Left colon (tissue), 2 donors: ENCODE data around the gene KLHL21. TPM values are rescaled to one million over a fixed set of nuclear protein-coding genes. Genes with fewer than 3 reads are reported as not detected.

Experiments used
- total RNA-seq, 2 donors: library from RNA; stranded (reverse); fragmentation: NEBNext Ultra II Directional; extraction: Animal tissue kit (Norgen Biotek cat#: 25700); gene quantifications; one replicate each; pipeline ENCODE4 v1.2.1, GENCODE V29; 2021
- donor health status: DM: no; HTN: no; CAD: no.
- donor health status: DM: yes; HTN: yes; CAD: no.

Gene KLHL21
- total RNA-seq, 2 donors from 2014 or later: 8.0 to 14.0 TPM

Other genes starting within 250 kb of the KLHL21 start
- gene ACOT7, start 209.1 kb downstream of the KLHL21 start, total RNA-seq: 10 to 100 TPM; 50.4 to 58.0 TPM
- 10 to 100 TPM; 29.4 to 34.0 TPM for gene HES2, start 182.9 kb downstream of the KLHL21 start, total RNA-seq
- gene ESPN, start 178.1 kb downstream of the KLHL21 start, total RNA-seq: 100 to 1,000 TPM; 100 to 152 TPM
- gene TNFRSF25, start 136.7 kb downstream of the KLHL21 start, total RNA-seq: 10 to 100 TPM; 21.7 to 71.9 TPM
- 10 to 100 TPM; 14.1 to 22.3 TPM for gene PLEKHG5, start 111.2 kb downstream of the KLHL21 start, total RNA-seq
- 10 to 100 TPM; 18.3 to 18.5 TPM for gene NOL9, start 48.4 kb downstream of the KLHL21 start, total RNA-seq
- under 1 TPM in 1 of 2 donors, not detected in 1; 0.14 TPM for gene TAS1R1, start 47.6 kb downstream of the KLHL21 start, total RNA-seq
- 10 to 100 TPM; 32.4 to 43.2 TPM for gene ZBTB48, start 22.9 kb downstream of the KLHL21 start, total RNA-seq
- gene PHF13, start 10.9 kb upstream of the KLHL21 start, total RNA-seq: 10 to 100 TPM in 1 of 2 donors, 1 to 10 TPM in 1; 6.7 to 11.2 TPM
- gene THAP3, start 22.0 kb upstream of the KLHL21 start, total RNA-seq: 10 to 100 TPM in 1 of 2 donors, 1 to 10 TPM in 1; 7.0 to 10.9 TPM
- gene DNAJC11, start 98.9 kb upstream of the KLHL21 start, total RNA-seq: 100 to 1,000 TPM in 1 of 2 donors, 10 to 100 TPM in 1; 78.0 to 101 TPM
- gene CAMTA1, start 182.6 kb upstream of the KLHL21 start, total RNA-seq: 10 to 100 TPM; 76.6 to 85.8 TPM